H1 (cell line): ENCODE data around the gene SATB2.

Source experiments
- BRCA1 ChIP-seq: IDR thresholded peaks from 2 replicates; pipeline ENCODE4 v1.6.1; 2012; ENCODE audit warnings: low read depth, low read length, improper control_type of control experiment
- CBX8 ChIP-seq: fragments of 300-800, 300-1000 bp; sonication (generic); IDR thresholded peaks from 2 replicates; pipeline ENCODE4 v1.7.1; 2016; ENCODE audit warnings: low read depth, low read length, borderline replicate concordance
- CTCF ChIP-seq, 3 experiments: IDR thresholded peaks; 1 replicate in 2 of 3; 2 replicates in 1 of 3; pipeline versions ENCODE4 v1.5.1 to v1.6.1; 2011; ENCODE audit warnings: low read length in 3 of 3, mild to moderate bottlenecking in 3 of 3, inconsistent platforms in 2 of 3, low read depth in 1 of 3, moderate library complexity in 1 of 3; ENCODE audit not compliant: insufficient read depth in 1 of 3; ENCODE audit errors: control extremely low read depth in 1 of 3
- FOSL1 ChIP-seq: IDR thresholded peaks from 2 replicates; pipeline ENCODE4 v1.6.1; 2011; ENCODE audit warnings: mild to moderate bottlenecking, low read depth, low read length, moderate library complexity; ENCODE audit not compliant: insufficient read depth
- GABPA ChIP-seq: IDR thresholded peaks from 2 replicates; pipeline ENCODE4 v1.6.1; 2011; ENCODE audit warnings: mild to moderate bottlenecking, low read length, moderate library complexity, borderline replicate concordance; ENCODE audit not compliant: insufficient read depth
- MAFK ChIP-seq: IDR thresholded peaks from 2 replicates; pipeline ENCODE4 v1.6.1; 2012; ENCODE audit warnings: low read depth, mild to moderate bottlenecking, improper control_type of control experiment, low read length
- PHF8 ChIP-seq: fragments of 200-600 bp; sonication (generic); conservative IDR thresholded peaks from 2 replicates; pipeline ENCODE4 v1.7.1; 2012; ENCODE audit warnings: low read depth, mild to moderate bottlenecking, inconsistent platforms, low read length, moderate library complexity
- RAD21 ChIP-seq, 2 experiments: IDR thresholded peaks in 1 of 2; conservative IDR thresholded peaks in 1 of 2; 2 replicates each; pipeline ENCODE4 v1.6.1; 2011; ENCODE audit warnings: low read depth in 2 of 2, low read length in 2 of 2, improper control_type of control experiment in 1 of 2, inconsistent platforms in 1 of 2, mild to moderate bottlenecking in 1 of 2, moderate library complexity in 1 of 2
- TAF1 ChIP-seq: IDR thresholded peaks from 2 replicates; pipeline ENCODE4 v1.6.1; 2011; ENCODE audit warnings: mild to moderate bottlenecking, low read depth, low read length

GRCh38 chr2:199505755-199506403 is 48.1 kb upstream of the SATB2 start:
- TF ChIP-seq MAFK, result no peak
- TF ChIP-seq CTCF (IDR thresholded peaks at IDR 0.05; ENCODE audit: control extremely low read depth in 1 of 3, insufficient read depth in 1 of 3, low read depth in 1 of 3, low read length in 3 of 3), result no peak
- no peak for TF ChIP-seq PHF8
- TF ChIP-seq BRCA1, result no peak
- TF ChIP-seq CBX8, result no peak
- TF ChIP-seq FOSL1, result no peak
- TF ChIP-seq GABPA, result no peak
- no peak for TF ChIP-seq RAD21 (IDR thresholded peaks at IDR 0.05 in 1 of 2, conservative IDR thresholded peaks at IDR 0.05 in 1 of 2; ENCODE audit: low read depth in 2 of 2, low read length in 2 of 2)
- no peak for TF ChIP-seq TAF1
